Panc1 (cell line): Measurements from ENCODE around the gene DCXR. TPM values are rescaled to one million over a fixed set of nuclear protein-coding genes. Genes with fewer than 3 reads are reported as not detected.

Source experiments
- ATAC-seq: fragments of 200-7000 bp; cut with Tn5 transposase; 2 replicates; pipeline ENCODE4 v1.9.1; 2020; ENCODE audit warnings: mild to moderate bottlenecking, moderate library complexity
- BruUV-seq: library from RNA; stranded (reverse); fragments of 400-500 nt; replicated peaks from 2 replicates; lab custom pipeline; 2021; lab: Mats Ljungman, UMichigan
- CTCF ChIA-PET: fragments of 300-600 bp; sonication (Branson Sonifier 250); formaldehyde crosslinking; loops from one replicate; lab custom pipeline; 2022; ENCODE audit warnings: antibody characterized with exemption; lab: Charles Lee
- POLR2A ChIA-PET: fragments of 300-600 bp; sonication (Branson Sonifier 250); formaldehyde crosslinking; loops from one replicate; lab custom pipeline; 2022; ENCODE audit warnings: antibody characterized with exemption; lab: Charles Lee
- DNase-seq: peaks from one replicate; pipeline ENCODE4 v3.0.0-alpha.2; 2010; ENCODE audit warnings: low read depth, low spot score
- H3K27ac ChIP-seq: 2 replicates; pipeline ENCODE4 v1.5.1; 2011; ENCODE audit warnings: mild to moderate bottlenecking, low read length, inconsistent platforms
- H3K27me3 ChIP-seq: fragments of 200-500 bp; sonication (Bioruptor generic); 2 replicates; pipeline ENCODE4 v1.6.0; 2014; ENCODE audit warnings: low read length, inconsistent platforms; ENCODE audit not compliant: control insufficient read depth, insufficient read depth
- H3K36me3 ChIP-seq: fragments of 200-500 bp; sonication (Bioruptor generic); 2 replicates; pipeline ENCODE4 v1.5.1; 2014; ENCODE audit warnings: inconsistent platforms, mild to moderate bottlenecking, low read length, moderate library complexity; ENCODE audit not compliant: control insufficient read depth, insufficient read depth
- H3K4me1 ChIP-seq: 2 replicates; pipeline ENCODE4 v1.5.1; 2011; ENCODE audit warnings: inconsistent platforms, mild to moderate bottlenecking, low read length, moderate library complexity; ENCODE audit not compliant: control insufficient read depth, insufficient read depth
- H3K4me3 ChIP-seq, 2 experiments: 2 replicates each; pipeline ENCODE4 v1.5.1; 2011 to 2012; ENCODE audit warnings: low read depth in 2 of 2, low read length in 2 of 2, mild to moderate bottlenecking in 2 of 2, inconsistent platforms in 1 of 2, moderate library complexity in 1 of 2
- H3K9me3 ChIP-seq: fragments of 200-500 bp; sonication (Bioruptor generic); 2 replicates; pipeline ENCODE4 v1.5.1; 2014; ENCODE audit warnings: low read depth, mild to moderate bottlenecking, inconsistent platforms, low read length, moderate library complexity; ENCODE audit not compliant: control insufficient read depth, insufficient read depth
- CTCF ChIP-seq: fragments of 450-650 bp; IDR thresholded peaks from 2 replicates; pipeline ENCODE4 v1.5.1; 2017; ENCODE audit warnings: mild to moderate bottlenecking
- POLR2AphosphoS5 ChIP-seq: IDR thresholded peaks from 2 replicates; pipeline ENCODE4 v1.6.1; 2012; ENCODE audit warnings: mild to moderate bottlenecking, low read depth, low read length, moderate library complexity
- REST ChIP-seq, 2 experiments: IDR thresholded peaks; 2 replicates each; pipeline ENCODE4 v1.6.1; 2011 to 2012; ENCODE audit warnings: low read depth in 2 of 2, control low read depth in 1 of 2, low read length in 1 of 2, mild to moderate bottlenecking in 1 of 2, moderate library complexity in 1 of 2; ENCODE audit not compliant: insufficient read depth in 1 of 2
- SIN3A ChIP-seq: IDR thresholded peaks from 2 replicates; pipeline ENCODE4 v1.6.1; 2012; ENCODE audit warnings: low read depth, mild to moderate bottlenecking, low read length, moderate library complexity, borderline replicate concordance; ENCODE audit not compliant: insufficient read depth
- TCF7L2 ChIP-seq: IDR thresholded peaks from 2 replicates; pipeline ENCODE4 v1.6.1; 2011; ENCODE audit warnings: mild to moderate bottlenecking, low read depth, low read length, inconsistent platforms
- in situ Hi-C: cut with HindIII; loops from 2 replicates; pipeline ENCODE4 v1.10.0; 2016; ENCODE audit warnings: low sequenced_read_pairs, low pct_unique_long_range_greater_than_20kb
- intact Hi-C: fragments of 100-400 bp; cut with micrococcal nuclease; formaldehyde crosslinking; loops from one replicate; pipeline ENCODE4 v1.10.0; 2022; ENCODE audit not compliant: unreplicated experiment
- total RNA-seq: library from RNA; stranded (reverse); gene quantifications from one replicate; pipeline ENCODE4 v1.2.1, GENCODE V29; 2021; ENCODE audit not compliant: unreplicated experiment

DCXR gene
- total RNA-seq, 1 experiment from 2014 or later: 128 TPM

- CTCF ChIA-PET: no interaction called here
- in situ Hi-C loops (no loop called here), intact Hi-C loops (no loop called here)
- no peak overlapping the region for H3K4me3 ChIP-seq
- no peaks in the 10 kb centered on the region for H3K27me3 ChIP-seq
- no TSS peak for BruUV-seq
- no peak overlapping the region for H3K27ac ChIP-seq
- no peaks in the 10 kb centered on the region for H3K9me3 ChIP-seq
- H3K36me3 ChIP-seq: no peaks in the 10 kb centered on the region
- ATAC-seq: no peak
- peaks cover 22% of the 10 kb centered on the region for H3K4me1 ChIP-seq
- TF ChIP-seq POLR2AphosphoS5 (no peak), SIN3A (no peak), CTCF (no peak), TCF7L2 (no peak), REST (IDR thresholded peaks at IDR 0.05; ENCODE audit: insufficient read depth in 1 of 2, low read depth in 2 of 2, low read length in 1 of 2) (no peak)
- POLR2A ChIA-PET: no interaction called here
- DNase-seq: no peak
These were observed 22.6 kb downstream of the DCXR start for GRCh38 chr17:82014971-82015310.

GRCh38 chr17:82014432-82014831 lies 23.1 kb downstream of the DCXR start:
- TF ChIP-seq POLR2AphosphoS5 (no peak), REST (IDR thresholded peaks at IDR 0.05; ENCODE audit: insufficient read depth in 1 of 2, low read depth in 2 of 2, low read length in 1 of 2) (no peak), CTCF (no peak), SIN3A (no peak), TCF7L2 (no peak)
- intact Hi-C loops (no loop called here), in situ Hi-C loops (no loop called here)
- BruUV-seq: no TSS peak
- peaks cover 22% of the 10 kb centered on the region for H3K4me1 ChIP-seq
- H3K27ac ChIP-seq: no peak overlapping the region
- no peaks in the 10 kb centered on the region for H3K27me3 ChIP-seq
- POLR2A ChIA-PET: no interaction called here
- ATAC-seq: no peak
- CTCF ChIA-PET: no interaction called here
- H3K9me3 ChIP-seq: no peaks in the 10 kb centered on the region
- H3K36me3 ChIP-seq: no peaks in the 10 kb centered on the region
- no peak overlapping the region for H3K4me3 ChIP-seq
- no peak for DNase-seq
